ENCODE data around the gene SNORC. TPM values are rescaled to one million over a fixed set of nuclear protein-coding genes. Genes with fewer than 3 reads are reported as not detected.

SNORC gene
- total and polyA plus RNA-seq, 4 donors, result 0.63 to 2.1 (median 1.3) TPM

- H3K27ac ChIP-seq (ENCODE audit: low read depth in 1 of 2, low read length in 1 of 2), result no peak overlapping the region
- peaks cover 0 to 3% (median 0%) of the 10 kb centered on the region in 3 donors for H3K27me3 ChIP-seq (ENCODE audit: control insufficient read depth in 3 of 3, insufficient read depth in 3 of 3, low read length in 2 of 3)
- H3K9ac ChIP-seq (ENCODE audit: insufficient read depth in 1 of 2, low read length in 2 of 2), result no peak overlapping the region
- TF ChIP-seq, protein P1, sequence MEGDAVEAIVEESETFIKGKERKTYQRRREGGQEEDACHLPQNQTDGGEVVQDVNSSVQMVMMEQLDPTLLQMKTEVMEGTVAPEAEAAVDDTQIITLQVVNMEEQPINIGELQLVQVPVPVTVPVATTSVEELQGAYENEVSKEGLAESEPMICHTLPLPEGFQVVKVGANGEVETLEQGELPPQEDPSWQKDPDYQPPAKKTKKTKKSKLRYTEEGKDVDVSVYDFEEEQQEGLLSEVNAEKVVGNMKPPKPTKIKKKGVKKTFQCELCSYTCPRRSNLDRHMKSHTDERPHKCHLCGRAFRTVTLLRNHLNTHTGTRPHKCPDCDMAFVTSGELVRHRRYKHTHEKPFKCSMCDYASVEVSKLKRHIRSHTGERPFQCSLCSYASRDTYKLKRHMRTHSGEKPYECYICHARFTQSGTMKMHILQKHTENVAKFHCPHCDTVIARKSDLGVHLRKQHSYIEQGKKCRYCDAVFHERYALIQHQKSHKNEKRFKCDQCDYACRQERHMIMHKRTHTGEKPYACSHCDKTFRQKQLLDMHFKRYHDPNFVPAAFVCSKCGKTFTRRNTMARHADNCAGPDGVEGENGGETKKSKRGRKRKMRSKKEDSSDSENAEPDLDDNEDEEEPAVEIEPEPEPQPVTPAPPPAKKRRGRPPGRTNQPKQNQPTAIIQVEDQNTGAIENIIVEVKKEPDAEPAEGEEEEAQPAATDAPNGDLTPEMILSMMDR (IDR thresholded peaks at IDR 0.05; ENCODE audit: control extremely low read depth, extremely low read depth), result no peak
- no peak overlapping the region for H3K4me3 ChIP-seq
- peaks cover 0 to 6% (median 0%) of the 10 kb centered on the region in 5 donors for H3K4me1 ChIP-seq (ENCODE audit: control insufficient read depth in 5 of 5, insufficient read depth in 5 of 5, low read length in 5 of 5)
- no peaks in the 10 kb centered on the region for H3K36me3 ChIP-seq (ENCODE audit: control insufficient read depth in 4 of 4, insufficient read depth in 4 of 4, low read length in 4 of 4)
- H3K9me3 ChIP-seq (ENCODE audit: control insufficient read depth in 4 of 4, insufficient read depth in 3 of 4, low read length in 3 of 4), result no peaks in the 10 kb centered on the region
- no peak for DNase-seq
- ATAC-seq (ENCODE audit: insufficient read depth, low FRiP score), result no peak
- 80 to 81% methylated on average over 17 of the region's 17 CpGs for WGBS, 2 donors
Measured at GRCh38 chr2:232880764-232881351, 10.8 kb downstream of the SNORC start.

GRCh38 chr2:232882085-232882484, 12.0 kb downstream of the SNORC start:
- Histone ChIP-seq H3K27me3 (ENCODE audit: control insufficient read depth in 3 of 3, insufficient read depth in 3 of 3, low read length in 2 of 3) (peaks cover 0 to 2% (median 0%) of the 10 kb centered on the region in 3 donors), H3K4me1 (ENCODE audit: control insufficient read depth in 5 of 5, insufficient read depth in 5 of 5, low read length in 5 of 5) (no peaks in the 10 kb centered on the region), H3K9ac (ENCODE audit: insufficient read depth in 1 of 2, low read length in 2 of 2) (no peak overlapping the region), H3K4me3 (no peak overlapping the region), H3K9me3 (ENCODE audit: control insufficient read depth in 4 of 4, insufficient read depth in 3 of 4, low read length in 3 of 4) (no peaks in the 10 kb centered on the region), H3K27ac (ENCODE audit: low read depth in 1 of 2, low read length in 1 of 2) (no peak overlapping the region), H3K36me3 (ENCODE audit: control insufficient read depth in 4 of 4, insufficient read depth in 4 of 4, low read length in 4 of 4) (no peaks in the 10 kb centered on the region)
- no peak for DNase-seq
- 92 to 94% methylated on average over 17 of the region's 17 CpGs for WGBS, 2 donors
- no peak for ATAC-seq (ENCODE audit: insufficient read depth, low FRiP score)
- TF ChIP-seq, protein P1 (IDR thresholded peaks at IDR 0.05; ENCODE audit: control extremely low read depth, extremely low read depth), result no peak

DNA sequence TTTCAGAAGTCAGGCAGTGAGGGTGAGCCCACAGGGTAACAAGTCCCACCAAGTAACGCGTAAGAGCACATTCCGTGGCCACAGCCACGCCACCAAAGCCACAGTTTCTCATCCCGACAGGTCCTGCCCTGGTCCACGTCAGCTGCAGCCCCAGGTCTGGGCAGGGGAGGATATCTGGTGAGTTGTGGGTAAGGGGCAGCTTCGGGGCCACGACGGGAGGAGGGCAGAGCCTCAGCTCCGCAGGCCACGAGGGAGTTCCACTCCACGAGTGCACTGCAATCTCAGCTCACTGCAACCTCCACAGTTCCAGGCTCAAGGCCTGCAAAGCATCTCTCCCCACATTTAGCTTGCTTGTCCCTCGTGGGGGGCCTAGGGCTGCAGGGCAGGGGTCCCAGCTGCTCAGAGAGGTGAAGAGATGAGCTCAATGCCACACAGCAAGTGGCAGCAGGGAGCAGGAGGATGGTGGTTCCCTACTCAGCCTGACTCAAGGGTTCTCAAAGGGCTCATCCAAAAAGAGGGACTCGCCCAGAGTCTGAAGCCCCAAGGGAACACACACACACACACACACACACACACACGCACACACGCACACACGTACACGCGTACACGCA, 12.5 kb downstream of the SNORC start:
- Histone ChIP-seq H3K27me3 (ENCODE audit: control insufficient read depth in 3 of 3, insufficient read depth in 3 of 3, low read length in 2 of 3) (peaks cover 0 to 2% (median 0%) of the 10 kb centered on the region in 3 donors), H3K4me1 (ENCODE audit: control insufficient read depth in 5 of 5, insufficient read depth in 5 of 5, low read length in 5 of 5) (no peaks in the 10 kb centered on the region), H3K36me3 (ENCODE audit: control insufficient read depth in 4 of 4, insufficient read depth in 4 of 4, low read length in 4 of 4) (no peaks in the 10 kb centered on the region), H3K27ac (ENCODE audit: low read depth in 1 of 2, low read length in 1 of 2) (no peak overlapping the region), H3K9me3 (ENCODE audit: control insufficient read depth in 4 of 4, insufficient read depth in 3 of 4, low read length in 3 of 4) (no peaks in the 10 kb centered on the region), H3K4me3 (no peak overlapping the region), H3K9ac (ENCODE audit: insufficient read depth in 1 of 2, low read length in 2 of 2) (no peak overlapping the region)
- ATAC-seq (ENCODE audit: insufficient read depth, low FRiP score), result no peak
- no peak for DNase-seq
- TF ChIP-seq, protein P1 (IDR thresholded peaks at IDR 0.05; ENCODE audit: control extremely low read depth, extremely low read depth), result no peak
- 93 to 95% methylated on average over 20 of the region's 20 CpGs for WGBS, 2 donors
